Testis (tissue), 3 donors: ENCODE data around the gene ACTRT3. TPM values are rescaled to one million over a fixed set of nuclear protein-coding genes. Genes with fewer than 3 reads are reported as not detected.
A peak's percentile ranks its signal among the peaks of the same experiment; 100 is the strongest.

Source experiments
- DNase-seq: peaks from one replicate; pipeline ENCODE4 v3.0.0-alpha.2; 2019
- H3K27ac ChIP-seq, 2 donors: fragments of 200-600 bp; sonication (generic); one replicate each; pipeline ENCODE4 v1.5.1; 2019
- H3K27me3 ChIP-seq: fragments of 200-600 bp; sonication (generic); one replicate; pipeline ENCODE4 v1.5.1; 2019
- H3K36me3 ChIP-seq: fragments of 200-600 bp; sonication (generic); one replicate; pipeline ENCODE4 v1.5.1; 2017; ENCODE audit warnings: low read depth; ENCODE audit errors: missing control alignments
- H3K4me1 ChIP-seq: fragments of 200-600 bp; sonication (generic); one replicate; pipeline ENCODE4 v1.5.1; 2019
- H3K4me3 ChIP-seq, 2 donors: fragments of 200-600 bp; sonication (generic); one replicate each; pipeline ENCODE4 v1.5.1; 2017 to 2019
- H3K9me3 ChIP-seq: fragments of 200-600 bp; sonication (generic); one replicate; pipeline ENCODE4 v1.5.1; 2017
- CTCF ChIP-seq, 3 experiments: fragments of 450-650 bp in 2 of 3; fragments of 200-600 bp in 1 of 3; sonication (generic) in 1 of 3; IDR thresholded peaks; one replicate each; pipeline ENCODE4 v1.5.1; 2016 to 2019; ENCODE audit warnings: antibody characterized with exemption in 3 of 3, mild to moderate bottlenecking in 2 of 3, moderate library complexity in 1 of 3
- POLR2A ChIP-seq: fragments of 450-650 bp; IDR thresholded peaks from one replicate; pipeline ENCODE4 v1.6.1; 2017; ENCODE audit warnings: antibody characterized with exemption, mild to moderate bottlenecking, moderate library complexity
- WGBS, 2 donors: methylation state at CpG; one replicate each; pipeline ENCODE4 v1.1.5; 2018; 5-methylcytosine and 5-hydroxymethylcytosine counted together
- intact Hi-C: fragments of 100-400 bp; cut with DNase I; formaldehyde crosslinking; loops from one replicate; pipeline ENCODE4 v1.15.1; 2023; ENCODE audit warnings: low total_unique reads
- polyA plus RNA-seq: library from polyadenylated mRNA; stranded (reverse); fragments of 350-450 nt; fragmentation: Illumina TruSeq; extraction: RNeasy Lipid Tissue Mini Kit (QIAGEN cat#74804); gene quantifications from one replicate; pipeline ENCODE4 v1.2.3, GENCODE V29; 2014; ENCODE audit warnings: low read depth, low replicate concordance; ENCODE audit not compliant: insufficient read depth
- total RNA-seq, 2 donors: library from RNA; depleted of rRNA; stranded (reverse); fragments of >200 nt; gene quantifications; one replicate each; pipeline ENCODE4 v1.2.3, GENCODE V29; 2016

The ACTRT3 gene
- total and polyA plus RNA-seq, 3 donors from 2014 or later: 26.7 to 104 (median 47.4) TPM

DNA sequence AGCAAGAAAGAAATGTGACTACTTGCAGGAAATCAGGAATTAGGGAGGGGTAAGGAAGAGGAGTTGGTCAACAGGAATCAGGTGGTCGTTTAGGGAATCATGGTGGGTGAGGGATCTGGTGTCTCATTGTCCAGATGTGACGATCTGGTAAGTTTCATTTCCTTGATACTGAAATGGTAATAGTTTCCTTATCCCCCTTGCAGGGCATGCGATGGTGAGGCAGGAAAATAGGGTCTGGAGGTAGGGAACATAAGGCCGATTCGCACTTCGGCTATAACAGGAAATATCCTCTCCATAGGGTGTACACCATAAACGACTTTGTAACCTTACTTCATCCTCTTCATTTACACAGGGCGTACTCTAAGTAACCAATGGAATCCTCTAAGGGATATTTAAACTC lies 43.9 kb upstream of the ACTRT3 start:
- H3K4me1 ChIP-seq: no peaks in the 10 kb centered on the region
- no peaks in the 10 kb centered on the region for H3K27me3 ChIP-seq
- H3K9me3 ChIP-seq: no peaks in the 10 kb centered on the region
- intact Hi-C loops: no loop called here
- no peak for DNase-seq
- TF ChIP-seq CTCF (IDR thresholded peaks at IDR 0.05) (no peak), POLR2A (no peak)
- H3K36me3 ChIP-seq: no peaks in the 10 kb centered on the region
- H3K4me3 ChIP-seq: peak overlapping the region; percentile 67 to 82
- WGBS, 2 donors: 26 to 48% methylated on average over 8 of the region's 8 CpGs
- H3K27ac ChIP-seq: no peak overlapping the region

- intact Hi-C loops: no loop called here
- Histone ChIP-seq H3K4me3 (peak within 1 kb of the TSS; percentile 67 to 82), H3K36me3 (no peaks in the 10 kb centered on the region), H3K9me3 (no peaks in the 10 kb centered on the region), H3K4me1 (no peaks in the 10 kb centered on the region), H3K27ac (peak within 1 kb of the TSS; percentile 36 to 76), H3K27me3 (no peaks in the 10 kb centered on the region)
- WGBS, 2 donors: 10 to 13% methylated on average over 22 to 26 of the region's 56 CpGs
- no peak for TF ChIP-seq CTCF (IDR thresholded peaks at IDR 0.05)
- no peak for TF ChIP-seq POLR2A
- peak; percentile 89 for DNase-seq
Observed at GRCh38 chr3:169812332-169813235, 43.2 kb upstream of the ACTRT3 start, which contains the start of the genes LRRC34 and LRRIQ4. LRRC34 (minus strand) TSS chr3:169812904; CDS start chr3:169812548, 356 bp downstream. LRRIQ4 (plus strand) TSS chr3:169812870; CDS start chr3:169821922, 9,052 bp downstream.

DNA sequence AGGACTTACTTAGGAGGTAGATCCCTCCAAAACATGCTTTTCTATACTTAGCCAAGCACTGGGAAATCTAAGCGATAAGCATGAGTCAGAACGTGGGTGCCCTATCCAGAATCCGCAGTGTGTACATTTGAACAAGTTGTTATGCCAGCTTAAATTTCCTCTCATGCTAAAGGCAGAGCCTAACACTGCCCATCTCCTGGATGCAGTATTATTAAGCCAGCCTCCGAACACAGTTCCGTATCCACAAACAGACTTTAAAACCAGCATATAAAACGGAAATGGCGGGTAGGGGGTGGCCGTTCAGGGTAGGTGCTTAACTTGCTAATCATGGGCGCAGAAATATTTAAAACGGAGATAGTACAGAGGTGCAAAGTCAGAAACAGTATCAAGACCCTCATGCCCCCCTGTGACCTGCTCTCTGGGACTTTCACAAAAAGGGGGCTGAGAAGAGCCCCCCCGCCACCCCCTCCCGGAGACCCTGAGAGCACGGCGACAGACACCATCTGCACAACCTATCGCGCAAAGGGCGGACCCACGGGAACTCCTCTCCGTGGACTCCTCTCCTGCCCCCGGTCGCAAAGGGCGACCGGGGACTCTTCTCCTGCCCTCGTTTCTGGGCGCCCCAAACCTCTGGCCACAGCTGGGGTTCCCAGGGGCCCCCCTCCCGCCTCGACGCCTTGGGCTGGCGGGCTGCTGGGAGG lies 42.4 kb upstream of the ACTRT3 start:
- H3K9me3 ChIP-seq: no peaks in the 10 kb centered on the region
- TF ChIP-seq POLR2A (no peak), CTCF (IDR thresholded peaks at IDR 0.05) (no peak)
- intact Hi-C loops: no loop called here
- H3K27ac ChIP-seq: peak overlapping the region; percentile 36 to 76
- 2% methylated on average over 18 to 27 of the region's 29 CpGs for WGBS, 2 donors
- H3K4me3 ChIP-seq: peak overlapping the region; percentile 67 to 82
- no peaks in the 10 kb centered on the region for H3K4me1 ChIP-seq
- no peaks in the 10 kb centered on the region for H3K27me3 ChIP-seq
- peak; percentile 35 for DNase-seq
- H3K36me3 ChIP-seq: no peaks in the 10 kb centered on the region

DNA sequence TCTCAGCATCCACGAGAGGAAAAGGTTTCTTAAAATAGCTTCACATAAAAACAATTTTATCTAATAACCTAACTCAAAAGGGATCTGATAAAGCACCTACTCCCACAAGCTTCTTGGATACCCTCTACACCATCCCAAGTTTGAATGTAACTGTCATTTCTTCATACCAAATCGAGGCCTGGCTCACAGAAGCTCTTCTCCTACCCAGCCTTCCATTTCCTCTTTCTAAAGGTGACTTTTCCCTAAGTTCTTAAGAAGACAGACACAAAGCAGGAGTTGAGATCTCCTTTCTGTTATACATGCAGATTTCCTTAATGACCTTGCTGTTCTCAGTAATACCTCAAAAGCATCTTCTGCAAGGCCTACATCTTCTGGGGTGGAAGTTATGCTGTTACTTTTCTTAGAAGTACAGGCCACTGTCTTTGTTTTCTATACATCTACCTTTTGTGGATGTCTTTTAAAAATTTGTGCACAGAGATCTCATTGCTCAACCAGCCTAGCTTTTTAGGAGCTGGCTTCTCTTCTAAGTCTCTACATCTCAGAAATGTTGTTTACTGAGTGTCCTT lies 40.0 kb upstream of the ACTRT3 start:
- no peaks in the 10 kb centered on the region for H3K27me3 ChIP-seq
- WGBS, 2 donors: 40 to 41% methylated on average over 2 of the region's 2 CpGs
- no peaks in the 10 kb centered on the region for H3K9me3 ChIP-seq
- no peaks in the 10 kb centered on the region for H3K36me3 ChIP-seq
- H3K4me3 ChIP-seq: no peak overlapping the region
- DNase-seq: no peak
- H3K27ac ChIP-seq: no peak overlapping the region
- TF ChIP-seq CTCF (IDR thresholded peaks at IDR 0.05) (no peak), POLR2A (no peak)
- intact Hi-C loops: no loop called here
- no peaks in the 10 kb centered on the region for H3K4me1 ChIP-seq
